Measurements from ENCODE around the gene FNDC3A.

DNA sequence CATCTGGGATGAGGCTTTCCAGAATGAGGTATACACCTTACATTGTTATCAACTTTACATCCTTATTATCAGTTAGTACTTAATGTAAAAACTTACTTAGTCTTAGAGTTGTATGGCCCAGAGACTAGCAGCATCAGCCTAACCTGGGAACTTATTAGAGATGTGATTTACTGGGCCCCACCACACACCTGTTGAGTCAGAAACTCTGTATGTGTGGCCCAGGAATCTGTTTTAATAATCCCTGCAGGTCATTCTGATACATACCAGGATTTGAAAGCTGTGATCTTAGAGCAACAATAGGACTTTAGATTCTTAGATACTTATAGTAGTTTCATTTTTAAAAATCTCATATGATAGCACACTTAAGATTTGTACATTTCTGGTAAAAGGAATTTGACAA is 17.4 kb downstream of the FNDC3A start:
- TF ChIP-seq, protein P1, sequence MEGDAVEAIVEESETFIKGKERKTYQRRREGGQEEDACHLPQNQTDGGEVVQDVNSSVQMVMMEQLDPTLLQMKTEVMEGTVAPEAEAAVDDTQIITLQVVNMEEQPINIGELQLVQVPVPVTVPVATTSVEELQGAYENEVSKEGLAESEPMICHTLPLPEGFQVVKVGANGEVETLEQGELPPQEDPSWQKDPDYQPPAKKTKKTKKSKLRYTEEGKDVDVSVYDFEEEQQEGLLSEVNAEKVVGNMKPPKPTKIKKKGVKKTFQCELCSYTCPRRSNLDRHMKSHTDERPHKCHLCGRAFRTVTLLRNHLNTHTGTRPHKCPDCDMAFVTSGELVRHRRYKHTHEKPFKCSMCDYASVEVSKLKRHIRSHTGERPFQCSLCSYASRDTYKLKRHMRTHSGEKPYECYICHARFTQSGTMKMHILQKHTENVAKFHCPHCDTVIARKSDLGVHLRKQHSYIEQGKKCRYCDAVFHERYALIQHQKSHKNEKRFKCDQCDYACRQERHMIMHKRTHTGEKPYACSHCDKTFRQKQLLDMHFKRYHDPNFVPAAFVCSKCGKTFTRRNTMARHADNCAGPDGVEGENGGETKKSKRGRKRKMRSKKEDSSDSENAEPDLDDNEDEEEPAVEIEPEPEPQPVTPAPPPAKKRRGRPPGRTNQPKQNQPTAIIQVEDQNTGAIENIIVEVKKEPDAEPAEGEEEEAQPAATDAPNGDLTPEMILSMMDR (IDR thresholded peaks at IDR 0.05) = no peak
- TF ChIP-seq EZH2phosphoT487 (IDR thresholded peaks at IDR 0.05) = no peak
- TF ChIP-seq EZH2 (IDR thresholded peaks at IDR 0.05) = no peak

All from neural progenitor cell (in vitro differentiated cells).